Transverse colon (tissue), 4 donors: Measurements from ENCODE around the gene WWOX. TPM values are rescaled to one million over a fixed set of nuclear protein-coding genes. Genes with fewer than 3 reads are reported as not detected.
"Not testable (repeated sequence)": the region's sequence is repeated elsewhere in the genome, so short reads cannot be mapped to it uniquely, and the experiment has no call there.

Experiments used
- DNase-seq: peaks from one replicate; pipeline ENCODE4 v3.0.0-alpha.2; 2019
- H3K27ac ChIP-seq, 4 donors: fragments of 200-600 bp; sonication (generic); 2 replicates each; pipeline ENCODE4 v1.5.1; 2016 to 2018; ENCODE audit warnings: inconsistent platforms in 4 of 4
- H3K27me3 ChIP-seq: fragments of 200-600 bp; sonication (generic); 2 replicates; pipeline ENCODE4 v1.5.1; 2017; ENCODE audit warnings: inconsistent platforms
- H3K36me3 ChIP-seq, 4 donors: fragments of 200-600 bp; sonication (generic); 2 replicates each; pipeline ENCODE4 v1.5.1; 2017 to 2019; ENCODE audit warnings: inconsistent platforms in 4 of 4
- H3K4me1 ChIP-seq, 4 donors: fragments of 200-600 bp; sonication (generic); 2 replicates each; pipeline ENCODE4 v1.5.1; 2017 to 2020; ENCODE audit warnings: inconsistent platforms in 4 of 4
- H3K4me3 ChIP-seq, 4 donors: fragments of 200-600 bp; sonication (generic); 1 replicate in 1 of 4; 2 replicates in 3 of 4; pipeline versions ENCODE4 v1.5.1 to v1.6.1; 2017 to 2019; ENCODE audit warnings: inconsistent platforms in 4 of 4
- H3K9me3 ChIP-seq, 2 donors: fragments of 200-600 bp; sonication (generic); 2 replicates each; pipeline ENCODE4 v1.5.1; 2017 to 2019; ENCODE audit warnings: inconsistent platforms in 2 of 2
- EP300 ChIP-seq: sonication (generic); formaldehyde crosslinking; IDR thresholded peaks from one replicate; pipeline ENCODE4 v1.6.1; 2017; ENCODE audit warnings: antibody characterized with exemption, low read depth
- POLR2A ChIP-seq: fragments of 450-650 bp; IDR thresholded peaks from one replicate; pipeline ENCODE4 v1.6.1; 2016; ENCODE audit warnings: antibody characterized with exemption, mild to moderate bottlenecking, moderate library complexity
- POLR2AphosphoS5 ChIP-seq, 3 donors: sonication (generic); formaldehyde crosslinking; IDR thresholded peaks; one replicate each; pipeline ENCODE4 v1.6.1; 2016; ENCODE audit warnings: antibody characterized with exemption in 3 of 3
- WGBS, 2 donors: methylation state at CpG; one replicate each; pipeline ENCODE4 v1.1.5; 2018; ENCODE audit warnings: low coverage in 1 of 2; 5-methylcytosine and 5-hydroxymethylcytosine counted together
- in situ Hi-C, 4 donors: fragments of 200-750 bp; cut with MboI; loops; one replicate each; pipeline versions ENCODE4 v1.15.0 to v1.15.1; 2017; ENCODE audit warnings: low sequenced_read_pairs in 3 of 4, low pct_ligation_motif_present in 1 of 4, low pct_unique_long_range_greater_than_20kb in 1 of 4
- intact Hi-C: fragments of 100-400 bp; cut with DNase I; formaldehyde crosslinking; loops from one replicate; pipeline ENCODE4 v1.15.1; 2023; ENCODE audit warnings: low total_unique reads
- small RNA-seq, 4 donors: library from RNA; depleted of rRNA; stranded (forward); fragments of <200 nt; gene quantifications; one replicate each; pipeline ENCODE3, GENCODE V24; 2016
- total RNA-seq, 4 donors: library from RNA; depleted of rRNA; stranded (reverse); fragments of >200 nt; gene quantifications; one replicate each; pipeline ENCODE4 v1.1.0, GENCODE V29; 2016
- TF ChIP-seq, protein P1 (sequence below), 5 experiments: fragments of 200-600 bp in 3 of 5; fragments of 450-650 bp in 2 of 5; sonication (generic) in 3 of 5; IDR thresholded peaks; 1 replicate in 2 of 5; 2 replicates in 3 of 5; pipeline ENCODE4 v1.5.1; 2016 to 2017; ENCODE audit warnings: antibody characterized with exemption in 5 of 5, inconsistent platforms in 3 of 5, mild to moderate bottlenecking in 2 of 5, moderate library complexity in 1 of 5

WWOX gene
- total RNA-seq, 4 donors from 2014 or later: 11.2 to 53.8 (median 24.8) TPM

DNA sequence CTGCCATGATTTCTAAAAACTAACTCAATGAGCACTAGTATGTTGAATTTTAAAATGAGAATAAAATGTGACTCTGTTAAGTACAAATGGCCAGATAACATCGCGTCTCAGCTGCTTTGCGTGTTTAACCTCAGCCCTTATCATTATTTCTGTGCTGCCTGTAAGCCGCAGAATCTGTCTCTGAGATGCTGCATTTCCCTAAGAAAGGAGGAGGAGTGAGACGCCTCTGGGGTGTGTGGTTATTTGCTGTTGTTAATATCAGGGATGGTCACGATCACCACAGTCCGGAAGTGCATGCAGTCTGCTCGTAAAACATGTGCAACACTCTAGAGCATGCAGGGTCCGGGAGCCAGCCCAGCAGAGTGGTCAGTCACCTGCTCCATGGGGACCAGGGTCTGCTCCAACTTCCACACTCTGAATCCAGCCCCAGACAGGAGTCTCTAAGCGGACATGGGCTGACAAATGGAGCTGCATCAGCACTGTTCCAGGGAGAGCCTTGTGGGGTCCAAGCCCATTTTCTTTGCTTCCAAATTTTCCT lies 1158.6 kb downstream of the WWOX start:
- DNase-seq: no peak
- H3K36me3 ChIP-seq: no peaks in the 10 kb centered on the region
- H3K9me3 ChIP-seq: no peaks in the 10 kb centered on the region
- peaks cover 0 to 4% (median 3%) of the 10 kb centered on the region in 4 donors for H3K4me1 ChIP-seq
- in situ Hi-C loops (no loop called here), intact Hi-C loops (no loop called here)
- no peak overlapping the region for H3K4me3 ChIP-seq
- TF ChIP-seq POLR2A: no peak
- no peak for TF ChIP-seq EP300
- TF ChIP-seq, protein P1, sequence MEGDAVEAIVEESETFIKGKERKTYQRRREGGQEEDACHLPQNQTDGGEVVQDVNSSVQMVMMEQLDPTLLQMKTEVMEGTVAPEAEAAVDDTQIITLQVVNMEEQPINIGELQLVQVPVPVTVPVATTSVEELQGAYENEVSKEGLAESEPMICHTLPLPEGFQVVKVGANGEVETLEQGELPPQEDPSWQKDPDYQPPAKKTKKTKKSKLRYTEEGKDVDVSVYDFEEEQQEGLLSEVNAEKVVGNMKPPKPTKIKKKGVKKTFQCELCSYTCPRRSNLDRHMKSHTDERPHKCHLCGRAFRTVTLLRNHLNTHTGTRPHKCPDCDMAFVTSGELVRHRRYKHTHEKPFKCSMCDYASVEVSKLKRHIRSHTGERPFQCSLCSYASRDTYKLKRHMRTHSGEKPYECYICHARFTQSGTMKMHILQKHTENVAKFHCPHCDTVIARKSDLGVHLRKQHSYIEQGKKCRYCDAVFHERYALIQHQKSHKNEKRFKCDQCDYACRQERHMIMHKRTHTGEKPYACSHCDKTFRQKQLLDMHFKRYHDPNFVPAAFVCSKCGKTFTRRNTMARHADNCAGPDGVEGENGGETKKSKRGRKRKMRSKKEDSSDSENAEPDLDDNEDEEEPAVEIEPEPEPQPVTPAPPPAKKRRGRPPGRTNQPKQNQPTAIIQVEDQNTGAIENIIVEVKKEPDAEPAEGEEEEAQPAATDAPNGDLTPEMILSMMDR (IDR thresholded peaks at IDR 0.05): no peak
- no peak for TF ChIP-seq POLR2AphosphoS5 (IDR thresholded peaks at IDR 0.05)
- H3K27me3 ChIP-seq: no peaks in the 10 kb centered on the region
- H3K27ac ChIP-seq: no peak overlapping the region
- 84 to 97% methylated on average over 3 to 10 of the region's 10 CpGs for WGBS, 2 donors

- H3K9me3 ChIP-seq, DNase-seq, H3K4me3 ChIP-seq, H3K36me3 ChIP-seq, in situ Hi-C loops, intact Hi-C loops, H3K4me1 ChIP-seq, H3K27ac ChIP-seq, H3K27me3 ChIP-seq: not testable (repeated sequence)
- WGBS, 2 donors: 81 to 94% methylated on average over 4 of the region's 4 CpGs
Measured at GRCh38 chr16:79260890-79261289, 1161.4 kb downstream of the WWOX start.

DNA sequence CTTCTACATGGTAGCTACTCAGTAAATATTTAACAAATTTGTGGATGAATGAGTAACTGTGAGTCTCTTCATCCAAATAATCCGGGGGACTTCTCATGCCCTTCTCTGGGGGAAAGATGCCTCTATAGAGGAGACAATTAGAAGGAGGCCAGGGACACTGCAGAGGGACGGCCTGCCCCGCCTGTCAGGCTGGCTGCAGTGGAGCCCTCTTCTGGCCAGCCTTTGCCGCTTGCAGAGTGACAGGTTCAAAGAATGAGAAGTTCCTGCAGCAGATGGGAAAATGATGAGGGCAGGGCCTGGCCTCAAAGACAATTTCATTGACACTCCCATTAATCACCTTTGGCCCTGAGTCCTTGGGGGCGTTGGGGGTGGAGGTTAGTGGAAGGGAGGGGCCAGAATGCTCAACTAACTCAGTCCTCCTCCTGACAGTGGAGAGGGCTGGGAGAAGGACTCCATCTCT lies 1162.1 kb downstream of the WWOX start:
- TF ChIP-seq POLR2AphosphoS5 (IDR thresholded peaks at IDR 0.05): no peak
- TF ChIP-seq, protein P1 (IDR thresholded peaks at IDR 0.05): peak; percentile 31 to 51 (median 45)
- intact Hi-C loops (no loop called here), in situ Hi-C loops (no loop called here)
- Histone ChIP-seq H3K36me3 (no peaks in the 10 kb centered on the region), H3K27me3 (no peaks in the 10 kb centered on the region), H3K4me1 (peaks cover 0 to 3% (median 0%) of the 10 kb centered on the region in 4 donors), H3K27ac (no peak overlapping the region), H3K9me3 (no peaks in the 10 kb centered on the region), H3K4me3 (no peak overlapping the region)
- 24 to 48% methylated on average over 3 to 5 of the region's 5 CpGs for WGBS, 2 donors
- DNase-seq: peak; percentile 52

DNA sequence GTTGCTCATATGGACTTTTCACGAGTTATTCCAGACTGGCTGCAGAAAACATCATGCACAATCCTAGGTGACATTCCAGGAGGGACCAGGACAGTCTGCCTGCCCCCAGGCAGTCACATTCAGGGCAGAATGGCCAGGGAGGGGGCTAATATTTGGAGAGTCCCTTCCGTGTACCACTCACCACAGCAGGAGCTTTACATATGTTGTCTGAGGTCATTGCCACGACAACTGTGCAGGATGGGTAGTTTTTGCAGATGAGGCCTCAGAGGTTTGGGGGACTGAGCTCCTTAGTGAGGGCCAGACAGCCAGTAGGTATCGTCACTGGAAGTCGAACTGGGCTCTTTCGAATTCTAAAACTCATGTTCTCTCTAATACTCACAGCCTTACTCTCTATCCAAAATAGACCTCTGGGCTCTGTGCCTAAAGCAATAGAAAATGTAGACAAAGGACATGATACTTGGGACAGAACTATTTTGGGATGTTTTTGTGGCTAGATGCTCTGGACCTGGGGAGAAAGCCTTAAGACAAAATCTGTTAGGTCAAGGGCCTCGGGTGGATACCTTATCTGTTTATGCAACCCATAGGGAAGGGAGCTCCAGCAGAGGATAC lies 1162.6 kb downstream of the WWOX start:
- 71 to 84% methylated on average over 1 to 7 of the region's 7 CpGs for WGBS, 2 donors
- H3K4me1 ChIP-seq: peaks cover 0 to 3% (median 0%) of the 10 kb centered on the region in 4 donors
- no peaks in the 10 kb centered on the region for H3K9me3 ChIP-seq
- H3K36me3 ChIP-seq: no peaks in the 10 kb centered on the region
- in situ Hi-C loops (no loop called here), intact Hi-C loops (no loop called here)
- H3K4me3 ChIP-seq: no peak overlapping the region
- no peak for DNase-seq
- no peaks in the 10 kb centered on the region for H3K27me3 ChIP-seq
- H3K27ac ChIP-seq: no peak overlapping the region
- TF ChIP-seq, protein P1 (IDR thresholded peaks at IDR 0.05): no peak
- TF ChIP-seq POLR2A: no peak
- TF ChIP-seq POLR2AphosphoS5 (IDR thresholded peaks at IDR 0.05): no peak
- TF ChIP-seq EP300: no peak

Small RNA genes within 50 kb of the gene (small RNA-seq; reads per million reads assigned to genes)
- gene AC027279.3: 0 reads per million in 4 donors

Other genes starting within 250 kb of the WWOX start
- gene CLEC3A, start 77.1 kb upstream of the WWOX start, total RNA-seq: not detected